A549 treated with AZD2906 at 1 μM for 4 hours (cell line): ENCODE measurements around the gene ISLR2. TPM values are rescaled to one million over a fixed set of nuclear protein-coding genes. Genes with fewer than 3 reads are reported as not detected.

Source experiments
- total RNA-seq: library from RNA; stranded (reverse); fragments of 200-300 nt; extraction: Qiagen RNA extraction; gene quantifications from 5 replicates; pipeline ENCODE4 v1.2.3, GENCODE V29; 2022

The ISLR2 gene, protein sequence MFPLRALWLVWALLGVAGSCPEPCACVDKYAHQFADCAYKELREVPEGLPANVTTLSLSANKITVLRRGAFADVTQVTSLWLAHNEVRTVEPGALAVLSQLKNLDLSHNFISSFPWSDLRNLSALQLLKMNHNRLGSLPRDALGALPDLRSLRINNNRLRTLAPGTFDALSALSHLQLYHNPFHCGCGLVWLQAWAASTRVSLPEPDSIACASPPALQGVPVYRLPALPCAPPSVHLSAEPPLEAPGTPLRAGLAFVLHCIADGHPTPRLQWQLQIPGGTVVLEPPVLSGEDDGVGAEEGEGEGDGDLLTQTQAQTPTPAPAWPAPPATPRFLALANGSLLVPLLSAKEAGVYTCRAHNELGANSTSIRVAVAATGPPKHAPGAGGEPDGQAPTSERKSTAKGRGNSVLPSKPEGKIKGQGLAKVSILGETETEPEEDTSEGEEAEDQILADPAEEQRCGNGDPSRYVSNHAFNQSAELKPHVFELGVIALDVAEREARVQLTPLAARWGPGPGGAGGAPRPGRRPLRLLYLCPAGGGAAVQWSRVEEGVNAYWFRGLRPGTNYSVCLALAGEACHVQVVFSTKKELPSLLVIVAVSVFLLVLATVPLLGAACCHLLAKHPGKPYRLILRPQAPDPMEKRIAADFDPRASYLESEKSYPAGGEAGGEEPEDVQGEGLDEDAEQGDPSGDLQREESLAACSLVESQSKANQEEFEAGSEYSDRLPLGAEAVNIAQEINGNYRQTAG
- 0.10 to 0.31 TPM (median 0.13 TPM) in 5 replicates for total RNA-seq

GRCh38 chr15:74130155-74130848, at the start of gene ISLR2:
Gene ISLR2 (plus strand): TSS chr15:74130586. CDS start chr15:74132755, 2,169 bp downstream.

DNA sequence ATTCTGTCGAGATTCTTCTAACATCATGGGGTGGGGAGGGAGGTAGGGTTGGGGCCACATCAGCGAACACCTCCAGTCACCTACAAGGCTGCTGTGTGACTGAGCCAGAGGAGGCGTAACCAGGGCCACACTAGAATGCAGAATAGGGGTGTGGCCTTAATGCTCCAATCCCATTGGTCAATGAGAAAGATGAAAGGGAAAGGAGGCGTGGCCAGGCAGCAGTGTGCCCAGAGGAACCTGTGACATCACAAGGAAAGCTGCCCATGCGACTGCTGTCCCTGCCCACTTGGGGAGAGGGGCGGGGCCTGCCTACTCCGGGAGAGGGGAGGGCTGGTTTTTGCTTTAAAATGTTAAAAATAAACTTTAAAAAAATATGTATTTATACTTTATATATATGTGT, 47.9 kb upstream of the ISLR2 start, which contains the start of gene GOLGA6A:
Gene GOLGA6A (minus strand): TSS at position 101 of the 400 bp plus-strand sequence. CDS start 41 bp downstream, at position 60.

GRCh38 chr15:74173380-74174218, 43.2 kb downstream of the ISLR2 start, which contains the start of gene ISLR:
Gene ISLR (plus strand): TSS chr15:74173710. CDS start chr15:74174859, 1,149 bp downstream.

Other genes with a start within 250 kb of the ISLR2 start
- 0.52 to 1.0 TPM (median 0.70 TPM) in 5 replicates for gene LOXL1, start 204.1 kb upstream of the ISLR2 start, total RNA-seq
- 10.2 to 14.1 TPM (median 11.9 TPM) in 5 replicates for gene STOML1, start 138.3 kb upstream of the ISLR2 start, total RNA-seq
- gene PML, start 135.9 kb upstream of the ISLR2 start, total RNA-seq: 11.9 to 16.9 TPM (median 15.7 TPM) in 5 replicates
- gene GOLGA6A, start 48.0 kb upstream of the ISLR2 start, total RNA-seq: 0.07 to 0.15 TPM (median 0.11 TPM) in 5 replicates
- gene ISLR, start 43.1 kb downstream of the ISLR2 start, total RNA-seq: 0.21 to 0.39 TPM (median 0.29 TPM) in 5 replicates
- 50.4 to 82.4 TPM (median 71.8 TPM) in 5 replicates for gene STRA6, start 72.2 kb downstream of the ISLR2 start, total RNA-seq
- 6.3 to 7.5 TPM (median 7.4 TPM) in 5 replicates for gene CCDC33, start 105.7 kb downstream of the ISLR2 start, total RNA-seq
- gene CYP11A1, start 237.1 kb downstream of the ISLR2 start, total RNA-seq: 0.07 to 0.13 TPM (median 0.10 TPM) in 3 of 5 replicates, not detected in the others